Islet of Langerhans (tissue), 1 donor: Measurements from ENCODE around the gene VDAC1.
A peak's percentile ranks its signal among the peaks of the same experiment; 100 is the strongest.
"Not testable (repeated sequence)": the region's sequence is repeated elsewhere in the genome, so short reads cannot be mapped to it uniquely, and the experiment has no call there.

ENCODE experiments used
- FAIRE-seq: peaks from one replicate; lab custom pipeline; 2011; peaks lifted over from hg19 to GRCh38; lab: Jason Lieb, UNC

VDAC1 gene

DNA sequence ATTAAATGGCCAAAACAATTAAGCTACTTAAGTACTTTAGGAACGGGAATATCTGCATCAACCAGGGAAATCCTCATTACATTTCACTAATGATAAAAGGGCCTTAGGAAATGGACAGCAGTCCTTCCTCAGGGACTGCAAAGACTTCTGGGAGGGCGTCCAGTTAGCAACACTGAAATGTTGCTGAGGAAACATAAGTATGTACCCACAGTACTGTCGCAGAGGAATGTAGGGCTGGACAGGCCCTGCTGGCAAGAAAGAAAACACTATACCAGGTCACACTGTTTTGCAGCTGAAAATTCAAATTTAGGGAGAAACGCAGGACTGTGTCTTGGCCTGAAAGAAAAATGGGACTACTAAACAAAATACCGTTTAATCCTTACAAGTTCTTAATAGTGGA, 37.7 kb downstream of the VDAC1 start:
- FAIRE-seq = no peak

DNA sequence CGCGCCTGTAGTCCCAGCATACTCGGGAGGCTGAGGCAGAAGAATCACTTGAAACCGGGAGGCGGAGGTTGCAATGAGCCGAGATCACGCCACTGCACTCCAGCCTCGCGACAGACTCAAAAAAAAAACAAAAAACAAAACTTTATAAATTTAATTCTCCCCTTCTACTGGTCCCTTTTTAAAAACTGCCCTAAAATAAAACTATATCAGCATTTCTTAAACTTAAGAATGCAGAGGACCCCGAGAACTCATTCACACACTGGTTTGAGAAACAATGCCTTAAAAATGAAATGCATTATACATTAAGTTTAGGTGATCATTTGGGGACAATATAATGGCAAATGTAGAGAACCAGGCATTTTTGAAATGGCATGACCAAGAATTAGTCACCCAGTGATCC, 38.7 kb downstream of the VDAC1 start:
- FAIRE-seq = no peak

DNA sequence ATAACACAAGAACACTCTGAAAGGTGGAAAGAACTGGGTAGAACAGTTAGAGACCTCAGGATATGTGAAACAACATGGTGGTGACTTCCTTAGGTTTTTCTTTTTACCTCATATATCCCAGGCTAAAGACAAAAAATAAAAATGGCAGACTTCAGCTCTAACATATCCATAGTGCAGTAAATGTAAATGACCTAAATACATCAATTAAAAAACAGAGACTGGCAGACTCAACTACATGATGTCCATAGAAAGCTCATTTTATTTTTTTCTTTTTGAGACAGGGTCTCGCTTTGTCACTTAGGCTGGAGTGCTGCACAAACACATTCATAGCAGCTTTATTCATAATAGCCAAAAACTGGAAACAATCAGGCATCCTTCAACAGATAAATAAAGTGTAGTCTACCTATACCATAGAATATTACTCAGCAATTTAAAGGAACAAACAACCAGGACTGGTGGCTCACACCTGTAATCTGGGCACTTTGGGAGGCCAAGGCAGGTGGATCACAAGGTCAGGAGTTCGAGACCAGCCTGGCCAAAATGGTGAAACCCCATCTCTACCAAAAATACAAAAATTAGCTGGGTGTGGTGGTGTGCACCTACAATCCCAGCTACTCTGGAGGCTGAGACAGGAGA, 41.2 kb downstream of the VDAC1 start:
- no peak for FAIRE-seq

DNA sequence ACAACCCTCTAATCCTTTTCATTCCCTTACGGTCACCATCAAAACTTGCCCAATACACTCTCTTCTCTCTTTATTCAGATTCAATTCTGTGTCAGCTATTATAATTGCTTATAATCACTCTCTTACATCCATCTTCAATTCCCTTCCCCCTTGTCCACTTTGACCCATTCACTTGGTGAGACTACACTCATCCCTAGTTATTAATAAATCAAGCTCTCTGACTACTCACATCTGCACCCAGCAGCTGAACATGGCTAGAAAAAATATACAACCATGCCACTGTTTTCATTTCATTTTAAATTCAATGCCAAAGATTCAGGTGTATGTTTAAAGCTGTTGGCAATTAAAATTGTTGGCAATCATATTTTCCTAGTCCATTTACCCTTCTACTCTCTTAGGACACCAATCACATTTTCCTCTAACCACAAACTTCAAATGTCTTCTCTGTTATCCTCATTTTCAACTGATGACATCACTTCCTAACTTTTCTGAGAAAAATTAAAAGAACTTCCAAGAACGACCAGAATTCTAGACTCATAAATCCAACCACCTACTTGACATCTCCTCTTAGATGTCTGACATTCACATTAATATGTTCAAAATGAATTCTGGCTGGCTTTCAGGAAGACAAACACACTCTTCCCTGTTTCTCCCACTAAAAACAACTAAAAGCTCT, 41.8 kb downstream of the VDAC1 start:
- FAIRE-seq = no peak

- no peak for FAIRE-seq
Measured at GRCh38 chr5:133962131-133962530, 42.6 kb downstream of the VDAC1 start.

DNA sequence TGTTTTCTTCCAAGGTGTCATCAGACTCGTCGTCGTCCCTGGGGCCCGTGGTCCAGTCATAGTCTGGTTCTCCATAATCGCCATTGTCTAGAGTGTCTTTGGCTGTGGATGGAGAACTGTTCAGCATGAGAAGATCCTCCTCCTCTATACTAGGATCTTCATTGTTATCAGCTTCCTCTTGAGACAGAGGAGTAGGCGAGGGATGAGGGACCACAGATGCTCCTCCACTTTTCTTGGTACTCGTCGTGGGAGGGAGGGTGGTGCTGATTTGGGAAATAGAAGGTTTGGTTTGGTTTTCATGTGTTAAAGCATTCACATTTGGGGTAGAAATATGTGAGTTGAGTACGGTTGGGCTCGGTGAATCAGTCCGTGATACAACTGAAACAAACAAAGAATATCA, 45.1 kb downstream of the VDAC1 start:
- no peak for FAIRE-seq

DNA sequence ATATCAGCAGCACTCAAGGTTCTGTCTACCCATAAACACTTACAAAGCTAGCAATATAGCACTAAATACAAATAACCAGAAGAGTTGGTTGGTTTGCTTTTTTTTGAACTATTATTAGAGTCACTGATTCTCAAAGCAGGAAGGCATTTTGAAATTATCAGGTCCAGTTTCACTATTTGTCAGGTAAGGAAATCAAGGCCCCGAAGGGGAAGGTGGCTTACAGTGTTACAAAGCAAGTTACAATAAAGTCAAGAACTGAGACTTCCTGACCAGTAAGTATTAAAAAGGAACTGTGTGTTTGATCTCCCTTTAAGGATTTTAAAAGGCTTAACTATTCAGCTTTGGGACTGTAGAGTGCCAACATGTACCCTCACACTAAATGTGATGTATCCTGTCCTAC, 47.2 kb downstream of the VDAC1 start:
- no peak for FAIRE-seq

GRCh38 chr5:133957080-133957479, 47.7 kb downstream of the VDAC1 start:
- no peak for FAIRE-seq

- FAIRE-seq = not testable (repeated sequence)
Measured at GRCh38 chr5:133956196-133956595, 48.6 kb downstream of the VDAC1 start.

DNA sequence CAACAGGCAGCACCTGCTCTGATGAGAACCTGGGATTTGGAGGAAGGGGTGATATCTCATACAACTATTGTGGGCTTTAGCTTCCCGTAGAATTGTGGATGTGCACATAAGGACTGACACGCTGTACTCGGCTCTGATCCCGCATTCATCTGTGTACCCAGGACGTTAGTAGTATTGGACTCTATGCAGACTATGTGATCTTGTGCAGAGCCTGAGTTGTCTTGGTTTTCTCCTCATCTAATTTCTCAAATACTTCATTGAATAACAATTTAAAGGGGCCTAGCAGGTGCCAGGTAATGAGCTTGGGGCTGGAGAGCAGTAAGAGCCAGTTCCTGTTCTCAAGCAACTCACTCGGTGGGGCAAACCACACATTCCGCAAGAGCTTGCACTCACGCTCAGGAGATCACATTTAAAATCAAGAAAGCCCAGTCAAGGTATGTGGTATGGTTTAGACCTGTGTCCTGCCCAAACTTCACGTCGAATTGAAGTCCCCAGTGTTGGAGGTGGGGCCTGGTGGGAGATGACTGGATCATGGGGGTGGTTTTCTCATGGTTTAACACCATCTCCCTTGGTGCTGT, 51.1 kb downstream of the VDAC1 start:
- FAIRE-seq = no peak

DNA sequence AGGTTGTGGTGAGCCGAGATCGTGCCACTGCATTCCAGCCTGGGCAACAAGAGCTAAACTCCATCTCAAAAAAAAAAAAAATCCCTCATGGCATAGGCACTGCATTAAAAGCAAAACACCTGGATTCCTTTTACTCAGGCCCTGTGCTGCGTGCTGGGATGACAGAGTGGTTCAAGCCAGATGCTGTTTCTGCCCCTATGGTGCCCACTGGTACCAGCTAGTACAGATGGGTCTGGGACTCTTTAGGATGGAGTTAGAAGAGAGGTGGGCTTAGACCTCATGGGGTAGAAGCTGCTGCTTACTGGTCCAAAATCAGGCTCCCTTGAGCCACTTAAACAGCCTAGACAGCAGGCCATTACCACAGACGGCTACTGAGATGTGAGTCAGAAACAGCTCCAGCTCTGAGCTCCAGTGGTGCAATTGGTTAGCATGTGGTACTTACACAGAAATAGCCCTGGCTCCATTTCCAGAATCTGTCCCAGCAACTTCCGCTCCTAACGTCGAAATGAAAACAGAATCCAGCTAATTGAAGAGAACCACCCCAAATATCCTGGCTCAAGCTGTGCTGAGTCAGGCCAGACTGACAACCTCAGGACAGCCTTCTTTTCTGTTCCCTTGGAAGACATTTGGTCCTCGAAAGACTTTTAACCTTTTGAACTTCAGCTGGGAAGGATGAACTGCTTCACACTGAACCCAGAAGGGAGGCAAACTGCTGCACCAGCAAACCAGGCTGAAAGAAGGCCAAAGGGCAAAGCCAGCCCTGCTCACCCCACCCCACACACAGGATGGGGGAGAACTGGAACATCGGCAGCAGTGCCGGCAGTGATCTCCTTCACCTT, 51.8 kb downstream of the VDAC1 start:
- no peak for FAIRE-seq

DNA sequence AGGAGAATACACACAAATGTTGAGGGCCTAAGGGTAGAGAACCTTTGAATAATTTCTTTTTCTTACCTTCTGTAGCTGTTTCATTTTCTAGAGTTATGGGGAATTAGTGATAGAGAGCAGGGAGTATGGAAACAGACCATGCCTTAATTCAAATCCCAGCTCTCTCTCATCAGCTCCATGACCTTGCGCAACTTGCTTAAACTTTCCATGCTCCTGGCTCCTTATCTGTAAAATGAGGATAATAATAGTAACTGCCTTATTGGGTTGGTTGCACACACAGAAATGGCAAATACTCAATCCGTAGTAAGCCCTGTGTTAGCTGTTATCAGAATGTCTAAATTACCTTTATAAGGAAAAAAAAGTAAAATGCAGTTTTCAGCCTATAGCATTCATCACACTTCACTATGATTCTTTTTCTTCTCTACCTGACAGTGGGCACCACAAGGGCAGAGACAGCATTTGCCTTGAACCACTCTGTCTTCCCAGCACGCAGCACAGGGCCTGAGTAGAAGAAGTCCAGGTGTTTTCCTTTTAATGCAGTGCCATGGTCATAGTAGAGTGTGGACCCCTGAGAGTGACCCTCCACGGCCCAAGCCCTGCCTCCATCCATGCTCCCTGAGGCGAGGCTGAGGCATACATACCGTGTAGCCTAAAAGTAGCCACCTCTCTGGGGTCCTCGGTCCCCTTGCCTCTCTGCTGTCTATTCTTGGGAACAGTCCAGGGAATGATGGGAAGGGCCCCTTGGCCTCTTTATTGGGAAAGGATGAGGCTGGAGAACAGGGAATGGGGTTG, 53.8 kb downstream of the VDAC1 start:
- no peak for FAIRE-seq

DNA sequence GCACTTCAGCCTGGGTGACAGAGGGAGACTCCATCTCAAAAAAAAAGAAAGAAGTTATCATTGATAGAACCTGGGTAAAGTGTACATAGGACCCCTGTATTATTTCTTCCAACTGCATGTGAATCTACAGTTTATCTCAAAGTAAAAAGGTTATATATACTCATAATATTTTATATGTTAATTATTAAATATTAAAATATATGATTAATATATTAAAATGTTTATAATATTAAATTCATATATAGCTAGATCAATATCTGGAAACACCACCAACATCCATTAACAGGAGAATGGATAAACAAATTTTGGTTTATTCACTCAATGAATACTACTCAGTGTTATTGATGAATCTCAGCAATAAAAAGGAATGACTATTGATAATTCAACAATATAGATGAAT, 56.1 kb downstream of the VDAC1 start:
- no peak for FAIRE-seq

GRCh38 chr5:133947431-133947841, 57.3 kb downstream of the VDAC1 start:
- FAIRE-seq = no peak

GRCh38 chr5:133945568-133945967, 59.2 kb downstream of the VDAC1 start:
- no peak for FAIRE-seq

- peak; percentile 94 for FAIRE-seq
Measured at GRCh38 chr5:133944263-133945185, 60.3 kb downstream of the VDAC1 start.

GRCh38 chr5:133943475-133943817, 61.3 kb downstream of the VDAC1 start:
- FAIRE-seq = no peak

DNA sequence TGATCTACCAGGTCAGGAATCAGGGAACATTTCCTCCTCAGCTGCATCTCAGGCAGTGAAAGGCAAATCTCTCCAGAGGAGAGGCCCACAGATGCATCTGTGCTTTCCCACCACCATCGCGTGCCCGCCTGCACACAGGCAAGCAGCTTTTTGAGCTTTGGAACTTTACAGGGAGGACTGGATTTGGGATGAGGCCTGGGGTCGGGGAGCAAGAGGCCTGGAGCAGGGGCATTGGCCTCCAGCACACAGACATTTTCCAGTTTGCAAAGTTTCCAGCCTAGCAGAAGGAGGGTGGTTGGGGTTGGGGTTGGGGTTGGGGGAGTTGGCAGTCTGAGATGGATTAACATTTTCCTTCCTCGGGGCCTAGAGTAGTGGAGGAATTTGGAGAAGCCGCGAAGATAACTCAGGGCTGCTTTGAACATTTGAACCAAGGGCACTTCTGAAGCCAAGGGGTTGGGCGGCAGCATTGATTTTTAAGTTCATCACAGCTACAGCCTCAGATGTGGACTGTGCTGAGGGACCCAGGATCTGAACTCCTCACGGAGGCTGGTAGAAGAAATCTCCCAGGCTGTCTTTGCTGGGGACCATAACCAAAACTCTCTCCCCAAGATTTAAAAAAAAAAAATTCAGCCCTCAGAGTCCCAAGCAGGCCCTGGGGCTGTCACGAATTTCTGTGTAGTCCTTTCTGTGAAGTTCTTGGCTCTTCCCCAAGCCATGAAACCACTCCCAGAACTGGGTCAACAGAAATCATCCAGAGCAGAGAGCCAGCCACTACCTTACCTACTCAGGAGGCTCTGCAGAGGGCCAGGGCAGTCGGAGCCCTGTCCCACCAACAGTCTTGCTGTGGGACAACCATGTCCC, 61.9 kb downstream of the VDAC1 start:
- FAIRE-seq = no peak

GRCh38 chr5:133941456-133942196, 63.1 kb downstream of the VDAC1 start:
- no peak for FAIRE-seq
